ENCODE results near the gene SEPTIN5. TPM values are rescaled to one million over a fixed set of nuclear protein-coding genes. Genes with fewer than 3 reads are reported as not detected.

Gene SEPTIN5
- total and polyA plus RNA-seq, 12 donors = 56.5 to 218 (median 143) TPM

DNA sequence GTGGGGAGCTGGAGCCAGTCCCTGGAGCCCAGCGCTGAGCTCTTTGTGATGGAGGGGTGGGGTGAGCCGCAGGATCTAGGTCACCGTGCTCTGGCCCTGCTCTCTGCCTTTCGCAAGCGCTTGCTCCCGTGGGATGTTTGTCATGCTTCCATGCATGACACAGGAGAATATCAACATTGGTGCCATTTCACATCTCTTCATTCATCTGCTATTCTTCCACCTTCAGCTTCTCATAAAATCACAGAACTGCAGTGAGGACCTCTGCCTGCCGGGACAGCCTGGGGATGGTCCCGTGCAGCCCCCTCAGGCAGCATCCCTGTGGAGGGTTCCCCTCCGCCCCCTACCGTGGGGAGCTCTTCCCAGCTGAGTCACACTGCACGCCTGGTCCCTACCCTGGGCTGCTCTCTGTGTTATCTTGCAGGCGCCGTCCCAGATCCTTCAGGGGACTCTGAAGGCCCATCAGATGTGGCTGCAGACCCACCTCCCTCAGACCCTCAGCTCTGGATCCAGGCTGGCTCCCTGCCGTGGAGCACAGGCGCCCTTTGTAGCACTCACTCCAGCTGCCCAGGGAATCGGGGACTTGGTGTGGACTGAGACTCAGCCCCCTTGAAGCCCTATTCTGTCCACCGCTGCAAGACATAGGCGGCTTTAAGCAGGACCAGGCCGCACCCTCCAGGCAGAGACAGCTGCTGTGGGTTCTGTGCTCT is 5.1 kb upstream of the SEPTIN5 start:
- intact Hi-C loops (cut with DNase I) = loop anchor here in 1 of 10 donors (2.0 kb wide), 1 partner anchor 18 kb away; no protein-coding TSS in a partner anchor
- H3K4me1 ChIP-seq = peaks cover 4 to 16% (median 6%) of the 10 kb centered on the region in 9 donors
- no peaks in the 10 kb centered on the region for H3K36me3 ChIP-seq
- H3K27ac ChIP-seq = no peak overlapping the region
- H3K9me3 ChIP-seq = no peaks in the 10 kb centered on the region
- WGBS, 2 donors = 54 to 59% methylated on average over 19 of the region's 19 CpGs
- TF ChIP-seq, protein P1, sequence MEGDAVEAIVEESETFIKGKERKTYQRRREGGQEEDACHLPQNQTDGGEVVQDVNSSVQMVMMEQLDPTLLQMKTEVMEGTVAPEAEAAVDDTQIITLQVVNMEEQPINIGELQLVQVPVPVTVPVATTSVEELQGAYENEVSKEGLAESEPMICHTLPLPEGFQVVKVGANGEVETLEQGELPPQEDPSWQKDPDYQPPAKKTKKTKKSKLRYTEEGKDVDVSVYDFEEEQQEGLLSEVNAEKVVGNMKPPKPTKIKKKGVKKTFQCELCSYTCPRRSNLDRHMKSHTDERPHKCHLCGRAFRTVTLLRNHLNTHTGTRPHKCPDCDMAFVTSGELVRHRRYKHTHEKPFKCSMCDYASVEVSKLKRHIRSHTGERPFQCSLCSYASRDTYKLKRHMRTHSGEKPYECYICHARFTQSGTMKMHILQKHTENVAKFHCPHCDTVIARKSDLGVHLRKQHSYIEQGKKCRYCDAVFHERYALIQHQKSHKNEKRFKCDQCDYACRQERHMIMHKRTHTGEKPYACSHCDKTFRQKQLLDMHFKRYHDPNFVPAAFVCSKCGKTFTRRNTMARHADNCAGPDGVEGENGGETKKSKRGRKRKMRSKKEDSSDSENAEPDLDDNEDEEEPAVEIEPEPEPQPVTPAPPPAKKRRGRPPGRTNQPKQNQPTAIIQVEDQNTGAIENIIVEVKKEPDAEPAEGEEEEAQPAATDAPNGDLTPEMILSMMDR (IDR thresholded peaks at IDR 0.05) = no peak
- peaks cover 5 to 30% (median 11%) of the 10 kb centered on the region in 7 donors for H3K27me3 ChIP-seq
- peak in 6 of 8 donors; percentile 41 to 72 (median 47) for ATAC-seq
- DNase-seq = peak in 1 of 2 donors; percentile 73
- H3K4me3 ChIP-seq = no peak overlapping the region

GRCh38 chr22:19710020-19710768 is 4.1 kb upstream of the SEPTIN5 start:
- Histone ChIP-seq H3K27ac (no peak overlapping the region), H3K4me3 (no peak overlapping the region), H3K9me3 (no peaks in the 10 kb centered on the region), H3K36me3 (no peaks in the 10 kb centered on the region), H3K4me1 (peaks cover 5 to 23% (median 12%) of the 10 kb centered on the region in 9 donors), H3K27me3 (peaks cover under 1 to 27% (median 16%) of the 10 kb centered on the region in 7 donors)
- no peak for ATAC-seq
- WGBS, 2 donors = 88 to 92% methylated on average over 19 of the region's 19 CpGs
- TF ChIP-seq, protein P1 (IDR thresholded peaks at IDR 0.05) = no peak
- intact Hi-C loops (cut with DNase I) = no loop called here
- no peak for DNase-seq

GRCh38 chr22:19710769-19711106 is 3.6 kb upstream of the SEPTIN5 start:
- no peak for DNase-seq
- 85 to 87% methylated on average over 6 of the region's 6 CpGs for WGBS, 2 donors
- H3K36me3 ChIP-seq = no peaks in the 10 kb centered on the region
- intact Hi-C loops (cut with DNase I) = no loop called here
- H3K9me3 ChIP-seq = no peaks in the 10 kb centered on the region
- peaks cover 0 to 27% (median 12%) of the 10 kb centered on the region in 7 donors for H3K27me3 ChIP-seq
- H3K27ac ChIP-seq = no peak overlapping the region
- H3K4me3 ChIP-seq = no peak overlapping the region
- peaks cover 5 to 28% (median 17%) of the 10 kb centered on the region in 9 donors for H3K4me1 ChIP-seq
- TF ChIP-seq, protein P1 (IDR thresholded peaks at IDR 0.05) = no peak
- ATAC-seq = no peak

DNA sequence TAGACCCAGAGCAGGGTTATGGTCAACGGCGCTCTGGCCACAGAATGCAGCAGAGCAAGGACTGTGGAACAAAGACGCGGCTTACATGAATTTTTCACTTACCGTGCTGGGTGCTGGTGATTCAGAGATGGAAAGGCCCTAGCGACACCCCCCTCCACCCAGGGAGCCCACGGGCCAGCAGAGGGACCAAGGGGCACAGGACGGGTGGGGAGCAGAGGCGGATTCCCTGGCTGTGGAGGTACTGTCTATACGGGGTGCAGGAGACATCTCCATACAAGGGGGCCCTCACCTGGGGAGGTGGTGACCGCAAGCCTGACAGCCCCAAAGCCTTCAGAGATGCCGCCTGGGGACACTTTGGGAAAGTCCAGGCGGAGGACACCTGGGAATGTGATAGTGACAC is 1.1 kb upstream of the SEPTIN5 start:
- TF ChIP-seq, protein P1 (IDR thresholded peaks at IDR 0.05) = no peak
- no peak for ATAC-seq
- DNase-seq = no peak
- H3K4me3 ChIP-seq = peak overlapping the region in 1 of 10 donors; percentile 64
- H3K9me3 ChIP-seq = no peaks in the 10 kb centered on the region
- peaks cover 0 to 32% (median 13%) of the 10 kb centered on the region in 7 donors for H3K27me3 ChIP-seq
- H3K27ac ChIP-seq = no peak overlapping the region
- WGBS, 2 donors = 92 to 93% methylated on average over 13 of the region's 13 CpGs
- peaks cover 13 to 51% (median 28%) of the 10 kb centered on the region in 9 donors for H3K4me1 ChIP-seq
- intact Hi-C loops (cut with DNase I) = no loop called here
- H3K36me3 ChIP-seq = no peaks in the 10 kb centered on the region
